Mammary epithelial cell (primary cell): ENCODE data around the gene XRCC2.
"Not testable (repeated sequence)": the region's sequence is repeated elsewhere in the genome, so short reads cannot be mapped to it uniquely, and the experiment has no call there.

Experiments
- CTCF ChIP-seq, 2 donors: IDR thresholded peaks in 1 of 2; conservative IDR thresholded peaks in 1 of 2; 2 replicates each; pipeline ENCODE4 v1.5.1; 2011 to 2012; ENCODE audit warnings: inconsistent platforms in 2 of 2, low read length in 2 of 2, mild to moderate bottlenecking in 2 of 2, control low read depth in 1 of 2, low read depth in 1 of 2; ENCODE audit not compliant: insufficient read depth in 1 of 2; ENCODE audit errors: extremely low read depth in 1 of 2
- EZH2 ChIP-seq: IDR thresholded peaks from 2 replicates; pipeline ENCODE4 v1.6.1; 2012; ENCODE audit warnings: low read length, inconsistent platforms, borderline replicate concordance

GRCh38 chr7:152692196-152692595, 16.3 kb upstream of the XRCC2 start:
- TF ChIP-seq CTCF (conservative IDR thresholded peaks at IDR 0.05 in 1 of 2, IDR thresholded peaks at IDR 0.05 in 1 of 2; ENCODE audit: extremely low read depth in 1 of 2, insufficient read depth in 1 of 2, low read depth in 1 of 2, low read length in 2 of 2); EZH2: not testable (repeated sequence)
